Smooth muscle cell (in vitro differentiated cells): ENCODE results near the gene ADAMTS2. TPM values are rescaled to one million over a fixed set of nuclear protein-coding genes. Genes with fewer than 3 reads are reported as not detected.
A peak's percentile ranks its signal among the peaks of the same experiment; 100 is the strongest.

Source experiments
- DNase-seq: peaks from one replicate; lab custom pipeline; 2025; ENCODE audit not compliant: unreplicated experiment; lab: John Stamatoyannopoulos, UW
- H2AFZ ChIP-seq: fragments of 200-600 bp; sonication (generic); 2 replicates; pipeline ENCODE4 v1.6.0; 2016; ENCODE audit warnings: antibody characterized with exemption, low read depth, mild to moderate bottlenecking
- H3F3A ChIP-seq: fragments of 200-600 bp; sonication (generic); 2 replicates; pipeline ENCODE4 v1.6.0; 2017; ENCODE audit warnings: antibody characterized with exemption, low read depth
- H3K27ac ChIP-seq: fragments of 200-600 bp; sonication (generic); 2 replicates; pipeline ENCODE4 v1.5.1; 2016; ENCODE audit warnings: low read depth, mild to moderate bottlenecking
- H3K27me3 ChIP-seq: fragments of 200-600 bp; sonication (generic); 2 replicates; pipeline ENCODE4 v1.6.1; 2016; ENCODE audit warnings: low read depth, mild to moderate bottlenecking
- H3K36me3 ChIP-seq: fragments of 200-600 bp; sonication (generic); 2 replicates; pipeline ENCODE4 v1.5.1; 2016; ENCODE audit warnings: low read depth
- H3K4me1 ChIP-seq: fragments of 200-600 bp; sonication (generic); 2 replicates; pipeline ENCODE4 v1.5.1; 2016; ENCODE audit warnings: low read depth
- H3K4me2 ChIP-seq: fragments of 200-600 bp; sonication (generic); 2 replicates; pipeline ENCODE4 v1.6.0; 2016; ENCODE audit warnings: mild to moderate bottlenecking
- H3K4me3 ChIP-seq: fragments of 200-600 bp; sonication (generic); 2 replicates; pipeline ENCODE4 v1.5.1; 2016; ENCODE audit warnings: mild to moderate bottlenecking
- H3K79me2 ChIP-seq: fragments of 200-600 bp; sonication (generic); 2 replicates; pipeline ENCODE4 v1.6.0; 2016; ENCODE audit warnings: low read depth, mild to moderate bottlenecking
- H3K9ac ChIP-seq: fragments of 200-600 bp; sonication (generic); 2 replicates; pipeline ENCODE4 v1.6.0; 2016; ENCODE audit warnings: low read depth
- H3K9me3 ChIP-seq: fragments of 200-600 bp; sonication (generic); replicated peaks from 2 replicates; pipeline ENCODE4 v1.5.1; 2016; ENCODE audit warnings: low read depth
- H4K20me1 ChIP-seq: fragments of 200-600 bp; sonication (generic); 2 replicates; pipeline ENCODE4 v1.6.0; 2016; ENCODE audit warnings: low read depth
- CTCF ChIP-seq: fragments of 200-600 bp; sonication (generic); IDR thresholded peaks from 2 replicates; pipeline ENCODE4 v1.5.1; 2017; ENCODE audit warnings: borderline replicate concordance, mild to moderate bottlenecking, antibody characterized with exemption; ENCODE audit not compliant: insufficient read depth, poor library complexity, severe bottlenecking
- WGBS: methylation state at CpG from one replicate; pipeline ENCODE4 v1.1.7; 2016; ENCODE audit warnings: low lambda C conversion rate; 5-methylcytosine and 5-hydroxymethylcytosine counted together
- polyA plus RNA-seq: library from polyadenylated mRNA; unstranded; fragments of >200 nt; fragmentation: Nextera tagmentation; extraction: Ambion mirVana; gene quantifications from 2 replicates; pipeline ENCODE4 v1.2.1, GENCODE V29; 2016
- total RNA-seq: library from RNA; depleted of rRNA; stranded (reverse); fragments of >200 nt; gene quantifications from 2 replicates; pipeline ENCODE4 v1.2.3, GENCODE V29; 2014

The ADAMTS2 gene
- total and polyA plus RNA-seq, 2 experiments from 2014 or later: 22.8 to 37.5 TPM

- Histone ChIP-seq H2AFZ (no peak overlapping the region), H3K27ac (peak overlapping the region; percentile 4), H3K27me3 (no peaks in the 10 kb centered on the region), H3K4me2 (peak overlapping the region; percentile 3), H3K4me1 (no peaks in the 10 kb centered on the region), H4K20me1 (no peaks in the 10 kb centered on the region), H3K9ac (no peak overlapping the region), H3F3A (no peaks in the 10 kb centered on the region), H3K36me3 (no peaks in the 10 kb centered on the region), H3K9me3 (no peaks in the 10 kb centered on the region), H3K4me3 (no peak overlapping the region), H3K79me2 (no peaks in the 10 kb centered on the region)
- DNase-seq: no peak
- WGBS: 16% methylated on average over 3 of the region's 3 CpGs
- TF ChIP-seq CTCF: no peak
Measured at GRCh38 chr5:179243333-179243732, 101.9 kb downstream of the ADAMTS2 start.

GRCh38 chr5:179242676-179243075 lies 102.6 kb downstream of the ADAMTS2 start:
- H3F3A ChIP-seq: no peaks in the 10 kb centered on the region
- WGBS: 96% methylated on average over 6 of the region's 6 CpGs
- no peaks in the 10 kb centered on the region for H3K9me3 ChIP-seq
- H3K4me3 ChIP-seq: no peak overlapping the region
- H3K79me2 ChIP-seq: no peaks in the 10 kb centered on the region
- H4K20me1 ChIP-seq: no peaks in the 10 kb centered on the region
- no peak for TF ChIP-seq CTCF
- H3K9ac ChIP-seq: no peak overlapping the region
- peak overlapping the region; percentile 4 for H3K27ac ChIP-seq
- H3K36me3 ChIP-seq: no peaks in the 10 kb centered on the region
- no peak overlapping the region for H3K4me2 ChIP-seq
- no peak overlapping the region for H2AFZ ChIP-seq
- no peaks in the 10 kb centered on the region for H3K4me1 ChIP-seq
- DNase-seq: no peak
- no peaks in the 10 kb centered on the region for H3K27me3 ChIP-seq

GRCh38 chr5:179241764-179242370 lies 103.4 kb downstream of the ADAMTS2 start:
- Histone ChIP-seq H3K9ac (no peak overlapping the region), H3K9me3 (no peaks in the 10 kb centered on the region), H3K4me1 (no peaks in the 10 kb centered on the region), H3K79me2 (no peaks in the 10 kb centered on the region), H2AFZ (no peak overlapping the region), H3K4me3 (no peak overlapping the region), H3K27me3 (no peaks in the 10 kb centered on the region), H3K27ac (no peak overlapping the region), H3F3A (no peaks in the 10 kb centered on the region), H4K20me1 (no peaks in the 10 kb centered on the region), H3K4me2 (no peak overlapping the region), H3K36me3 (no peaks in the 10 kb centered on the region)
- no peak for TF ChIP-seq CTCF
- no peak for DNase-seq
- 98% methylated on average over 11 of the region's 11 CpGs for WGBS

- H4K20me1 ChIP-seq: no peaks in the 10 kb centered on the region
- no peak for DNase-seq
- no peaks in the 10 kb centered on the region for H3F3A ChIP-seq
- TF ChIP-seq CTCF: no peak
- no peaks in the 10 kb centered on the region for H3K79me2 ChIP-seq
- no peak overlapping the region for H3K9ac ChIP-seq
- H3K4me2 ChIP-seq: no peak overlapping the region
- H2AFZ ChIP-seq: no peak overlapping the region
- WGBS: 93% methylated on average over 15 of the region's 15 CpGs
- no peaks in the 10 kb centered on the region for H3K9me3 ChIP-seq
- no peaks in the 10 kb centered on the region for H3K4me1 ChIP-seq
- no peaks in the 10 kb centered on the region for H3K27me3 ChIP-seq
- no peak overlapping the region for H3K27ac ChIP-seq
- H3K4me3 ChIP-seq: no peak overlapping the region
- H3K36me3 ChIP-seq: no peaks in the 10 kb centered on the region
Measured at GRCh38 chr5:179241175-179241574, 104.1 kb downstream of the ADAMTS2 start.
